Heart left ventricle (tissue), 13 donors: ENCODE data around the gene BICC1.

ENCODE experiments used
- POLR2A ChIP-seq, 2 donors: fragments of 450-650 bp; IDR thresholded peaks; one replicate each; pipeline ENCODE4 v1.6.1; 2017; ENCODE audit warnings: antibody characterized with exemption in 2 of 2, mild to moderate bottlenecking in 2 of 2, moderate library complexity in 2 of 2
- TF ChIP-seq, protein P1 (sequence below), 12 donors: fragments of 200-600 bp; sonication (generic) in 4 of 12; IDR thresholded peaks; one replicate each; pipeline versions ENCODE4 v1.5.0 to v1.8.0; 2018 to 2022; ENCODE audit warnings: antibody characterized with exemption in 12 of 12, mild to moderate bottlenecking in 5 of 12
- donor health status: ischemic (EF 13 %, LVEDD 7.1; RV severe dilation, severe dysfunction).
- donor health status: DM: no; HTN: yes; CAD: no.
- donor health status: DM: no; HTN: no; CAD: no.
- donor health status: ischemic (EF 25% LVEDD 6.9; RV normal size, moderate dysfunction).
- donor health status: ischemic (EF 25% LVEDD 5.7; RV mildly dilated, moderate dysfunction).
- donor health status: ischemic (EF 35%, LVEDD 5.7; RV mildly dilated, moderate dysfunction).
- donor health status: nonischemic (EF 11% LVEDD 7.7; RV severe dilation, severe dysfunction).
- donor health status: DM: yes; HTN: yes; CAD: no.
- donor health status: PGD.
- donor health status: ischemic (EF 29% LVEDD 5.4; RV normal size, mild dysfunction).
- donor health status: nonischemic (EF 23%, LVEDD 6.1; RV moderate dilation, normal function).

DNA sequence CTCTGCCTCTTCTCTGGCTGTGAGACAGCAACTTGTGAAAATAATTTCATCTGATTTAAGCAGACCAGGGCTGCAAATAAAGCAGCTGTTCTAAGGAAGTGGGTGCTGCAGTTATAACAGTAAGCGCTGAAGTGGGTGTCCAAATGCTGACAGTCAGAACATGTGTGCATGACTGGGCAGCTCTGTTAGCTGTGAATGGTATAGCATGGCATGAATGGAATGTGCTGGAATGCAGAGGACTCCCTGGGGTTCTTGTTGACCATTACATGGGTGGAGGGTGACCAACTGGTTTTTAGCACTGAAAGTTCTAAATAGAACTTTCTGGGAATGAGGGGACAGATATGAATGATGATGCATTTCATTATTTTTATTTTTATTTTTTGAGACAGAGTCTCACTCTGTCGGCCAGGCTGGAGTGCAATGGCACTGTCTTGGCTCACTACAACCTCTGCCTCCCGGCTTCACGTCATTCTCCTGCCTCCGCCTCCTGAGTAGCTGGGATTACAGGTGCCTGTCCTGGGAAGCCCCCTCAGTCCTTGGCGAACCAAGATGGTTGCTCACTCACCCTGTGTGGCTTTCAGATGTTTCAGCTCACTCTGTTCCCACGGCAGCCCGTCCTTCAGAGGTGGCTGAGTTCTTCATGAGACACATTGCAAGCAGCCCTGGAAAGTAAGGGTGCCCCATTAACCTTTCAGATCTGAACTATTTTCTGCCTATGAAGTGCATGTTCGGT is 344.0 kb downstream of the BICC1 start:
- TF ChIP-seq, protein P1, sequence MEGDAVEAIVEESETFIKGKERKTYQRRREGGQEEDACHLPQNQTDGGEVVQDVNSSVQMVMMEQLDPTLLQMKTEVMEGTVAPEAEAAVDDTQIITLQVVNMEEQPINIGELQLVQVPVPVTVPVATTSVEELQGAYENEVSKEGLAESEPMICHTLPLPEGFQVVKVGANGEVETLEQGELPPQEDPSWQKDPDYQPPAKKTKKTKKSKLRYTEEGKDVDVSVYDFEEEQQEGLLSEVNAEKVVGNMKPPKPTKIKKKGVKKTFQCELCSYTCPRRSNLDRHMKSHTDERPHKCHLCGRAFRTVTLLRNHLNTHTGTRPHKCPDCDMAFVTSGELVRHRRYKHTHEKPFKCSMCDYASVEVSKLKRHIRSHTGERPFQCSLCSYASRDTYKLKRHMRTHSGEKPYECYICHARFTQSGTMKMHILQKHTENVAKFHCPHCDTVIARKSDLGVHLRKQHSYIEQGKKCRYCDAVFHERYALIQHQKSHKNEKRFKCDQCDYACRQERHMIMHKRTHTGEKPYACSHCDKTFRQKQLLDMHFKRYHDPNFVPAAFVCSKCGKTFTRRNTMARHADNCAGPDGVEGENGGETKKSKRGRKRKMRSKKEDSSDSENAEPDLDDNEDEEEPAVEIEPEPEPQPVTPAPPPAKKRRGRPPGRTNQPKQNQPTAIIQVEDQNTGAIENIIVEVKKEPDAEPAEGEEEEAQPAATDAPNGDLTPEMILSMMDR (IDR thresholded peaks at IDR 0.05) = no peak
- TF ChIP-seq POLR2A (IDR thresholded peaks at IDR 0.05) = no peak
